Suppressor macrophage treated with lipopolysaccharide for 4 hours (primary cell): ENCODE results near the gene NDUFS6.

ENCODE experiments used
- DNase-seq: peaks from one replicate; pipeline ENCODE4 v3.0.0-alpha.2; 2020

NDUFS6 gene

DNA sequence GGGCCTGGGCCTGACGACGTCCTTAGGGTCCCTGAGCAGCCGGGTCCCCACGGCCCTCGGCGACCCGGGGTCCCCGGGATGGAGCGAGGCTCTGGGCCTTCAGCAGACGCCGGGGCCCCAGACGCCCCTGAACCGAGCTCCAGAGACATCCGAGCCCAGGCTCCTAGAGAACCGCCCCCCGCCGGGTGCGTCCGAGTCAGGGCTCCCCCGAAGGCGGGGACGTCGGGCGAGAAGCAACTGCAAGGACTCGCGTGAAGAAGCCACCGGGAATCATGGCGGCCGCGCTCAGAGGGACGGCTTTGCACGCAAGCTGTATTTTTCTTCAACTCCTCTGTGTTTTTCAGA, 56.0 kb downstream of the NDUFS6 start:
- DNase-seq, result no peak

- DNase-seq, result no peak
These were observed 57.2 kb downstream of the NDUFS6 start for GRCh38 chr5:1858436-1858835.

- no peak for DNase-seq
These were observed 57.9 kb downstream of the NDUFS6 start for GRCh38 chr5:1859099-1859498.

DNA sequence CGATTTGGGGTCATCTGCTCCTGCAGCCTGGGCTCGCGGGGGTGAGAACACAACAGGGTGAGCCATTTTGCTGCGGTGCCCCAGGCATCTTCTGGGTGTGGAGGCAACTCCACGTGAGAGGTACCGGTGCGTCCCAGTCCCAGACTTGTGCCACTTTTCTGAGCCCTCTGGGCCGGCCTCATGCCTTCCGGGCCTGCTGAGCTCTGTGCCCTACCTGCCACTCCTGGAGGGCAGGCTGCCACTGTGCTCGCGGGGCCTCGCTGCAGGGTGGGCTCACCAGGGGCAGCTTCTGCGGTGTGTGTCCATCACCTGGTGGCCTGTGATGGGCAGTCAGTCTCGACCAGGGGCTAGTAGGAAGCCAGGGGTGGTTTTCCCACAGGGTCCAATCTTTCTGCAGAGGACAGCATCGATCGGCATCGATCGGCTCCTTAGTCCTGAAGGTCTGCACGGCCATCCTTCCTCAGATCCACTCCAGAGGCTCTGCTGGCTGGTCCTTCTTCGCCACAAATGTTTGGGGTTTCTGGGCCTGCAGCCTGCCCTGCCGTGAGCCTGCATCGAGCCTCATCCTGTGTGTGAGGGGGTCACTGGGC, 58.9 kb downstream of the NDUFS6 start:
- no peak for DNase-seq

DNA sequence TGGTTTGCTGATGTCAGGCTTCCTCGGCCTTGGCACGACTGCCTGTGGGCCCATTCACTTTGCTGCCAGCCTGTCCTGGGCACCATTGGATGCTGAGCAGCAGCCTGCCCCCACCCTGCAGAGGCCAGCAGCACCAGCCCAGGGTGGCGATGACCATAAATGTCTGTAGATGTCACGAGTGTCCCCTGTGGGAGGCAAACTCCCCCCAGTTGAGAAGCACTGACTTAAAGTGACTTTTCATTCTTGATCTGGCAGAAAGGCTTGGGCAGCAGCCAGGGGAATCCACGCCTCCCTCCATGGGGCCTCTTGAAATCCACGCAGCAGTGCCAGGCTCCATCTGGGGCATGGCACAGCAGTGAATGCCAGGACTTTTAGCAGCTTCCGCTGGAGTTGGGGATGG, 59.7 kb downstream of the NDUFS6 start:
- DNase-seq, result no peak

DNA sequence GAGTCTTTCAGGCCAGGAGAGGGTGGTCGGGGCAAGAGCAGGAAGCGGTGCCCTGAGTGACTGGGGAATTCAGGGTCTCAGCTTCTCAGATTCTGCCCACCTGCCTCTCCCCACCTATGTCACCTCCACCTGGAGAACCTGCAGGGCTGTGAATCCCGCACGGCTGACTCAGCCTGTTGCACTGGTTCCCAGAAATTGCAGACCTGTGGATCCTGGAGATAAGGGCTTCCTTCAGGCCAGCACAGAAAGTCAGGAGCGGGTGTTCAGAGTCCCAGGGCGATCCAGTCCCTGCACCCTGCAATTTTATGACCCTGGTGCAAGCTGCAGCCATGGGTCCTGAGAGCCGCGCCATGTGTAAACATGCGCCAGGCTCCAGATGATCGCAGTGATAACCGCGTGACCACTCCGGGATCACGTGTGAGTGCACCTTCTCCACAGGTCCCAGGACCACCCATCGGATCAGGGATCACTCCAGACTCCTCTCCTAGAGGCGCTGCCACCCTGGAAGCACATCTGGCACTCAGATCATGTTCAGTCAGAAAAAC, 63.8 kb downstream of the NDUFS6 start:
- DNase-seq, result no peak

DNA sequence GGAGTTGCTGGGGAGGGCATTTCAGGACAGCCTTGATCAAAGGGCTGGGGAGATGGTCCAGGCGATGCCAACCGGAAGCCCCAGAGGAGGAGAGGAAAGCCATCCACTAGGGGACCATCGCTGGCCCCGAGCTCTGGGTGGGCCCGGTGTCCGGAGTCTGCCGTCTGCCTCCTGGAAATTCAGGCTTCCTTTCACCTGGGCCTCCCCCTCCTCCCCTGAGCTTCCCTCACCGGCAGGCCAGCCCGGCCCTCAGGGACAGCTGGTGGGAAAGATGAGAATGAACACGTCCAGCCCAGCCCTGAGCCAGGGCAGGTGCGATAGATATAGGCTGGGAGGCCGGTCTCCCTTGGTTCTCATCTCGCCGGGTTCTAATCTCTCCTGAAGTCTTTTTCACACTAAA, 64.3 kb downstream of the NDUFS6 start:
- no peak for DNase-seq
